GM12878 (cell line): ENCODE measurements around the gene SCUBE2. TPM values are rescaled to one million over a fixed set of nuclear protein-coding genes. Genes with fewer than 3 reads are reported as not detected.

Source experiments
- ATAC-seq: fragments of 200-7000 bp; cut with Tn5 transposase; 3 replicates; pipeline ENCODE4 v1.9.1; 2020; ENCODE audit warnings: mild to moderate bottlenecking, moderate library complexity
- BruUV-seq: library from RNA; stranded (reverse); fragments of 400-500 nt; replicated peaks from 2 replicates; lab custom pipeline; 2021; lab: Mats Ljungman, UMichigan
- CTCF ChIA-PET: fragments of 300-600 bp; sonication (Branson Sonifier 250); formaldehyde crosslinking; extraction: SDS; loops from one replicate; lab custom pipeline; 2021; ENCODE audit warnings: inconsistent platforms; lab: Yijun Ruan, JAX
- POLR2A ChIA-PET: fragments of 350-600 bp; formaldehyde crosslinking; extraction: SDS; loops from one replicate; lab custom pipeline; 2021; ENCODE audit warnings: inconsistent platforms; lab: Charles Lee
- RAD21 ChIA-PET: fragments of 300-600 bp; sonication (Branson Sonifier 250); formaldehyde crosslinking; loops from one replicate; lab custom pipeline; 2023; ENCODE audit warnings: antibody characterized with exemption; ENCODE audit not compliant: unreplicated experiment; lab: Charles Lee
- SMC1A ChIA-PET: fragments of 300-600 bp; sonication (Branson Sonifier 250); formaldehyde crosslinking; loops from one replicate; lab custom pipeline; 2023; ENCODE audit not compliant: unreplicated experiment, uncharacterized antibody; lab: Charles Lee
- DNase-seq: peaks from one replicate; pipeline ENCODE4 v3.0.0-alpha.2; 2011; ENCODE audit warnings: low read depth, low spot score
- FAIRE-seq: peaks from 3 replicates; lab custom pipeline; 2011; peaks lifted over from hg19 to GRCh38; lab: Jason Lieb, UNC
- H2AFZ ChIP-seq: 2 replicates; pipeline ENCODE4 v1.6.0; 2011; ENCODE audit warnings: low read depth, low read length, control low read depth; ENCODE audit not compliant: control insufficient read depth
- H3K27ac ChIP-seq: 2 replicates; pipeline ENCODE4 v1.5.1; 2011; ENCODE audit warnings: control low read depth; ENCODE audit not compliant: control insufficient read depth, insufficient read depth
- H3K27me3 ChIP-seq, 2 experiments: replicated peaks in 1 of 2; 2 replicates each; pipeline versions ENCODE4 v1.6.0 to v1.6.1; 2011; ENCODE audit warnings: low read length in 1 of 2; ENCODE audit not compliant: control insufficient read depth in 2 of 2, insufficient read depth in 2 of 2
- H3K36me3 ChIP-seq, 2 experiments: 2 replicates each; pipeline ENCODE4 v1.5.1; 2011; ENCODE audit warnings: low read length in 1 of 2; ENCODE audit not compliant: control insufficient read depth in 2 of 2, insufficient read depth in 2 of 2
- H3K4me1 ChIP-seq: 2 replicates; pipeline ENCODE4 v1.6.1; 2011; ENCODE audit warnings: mild to moderate bottlenecking, low read length, moderate library complexity, mixed read lengths; ENCODE audit not compliant: control insufficient read depth, insufficient read depth
- H3K4me2 ChIP-seq: 2 replicates; pipeline ENCODE4 v1.6.0; 2011; ENCODE audit warnings: control low read depth; ENCODE audit not compliant: control insufficient read depth, insufficient read depth
- H3K4me3 ChIP-seq: fragments of 200-600 bp; sonication (generic); 2 replicates; pipeline ENCODE4 v1.5.1; 2016
- H3K79me2 ChIP-seq: 2 replicates; pipeline ENCODE4 v1.6.0; 2011; ENCODE audit warnings: low read length; ENCODE audit not compliant: control insufficient read depth, insufficient read depth
- H3K9ac ChIP-seq: 2 replicates; pipeline ENCODE4 v1.8.0; 2011; ENCODE audit warnings: low read length, control low read depth, mixed read lengths; ENCODE audit not compliant: control insufficient read depth, insufficient read depth
- H3K9me3 ChIP-seq: replicated peaks from 3 replicates; pipeline ENCODE4 v1.5.1; 2011; ENCODE audit warnings: mild to moderate bottlenecking, low read length; ENCODE audit not compliant: control insufficient read depth, insufficient read depth
- H4K20me1 ChIP-seq: 2 replicates; pipeline ENCODE4 v1.6.0; 2011; ENCODE audit not compliant: control insufficient read depth, insufficient read depth
- CBX3 ChIP-seq: fragments of 200-600 bp; sonication (generic); IDR thresholded peaks from 2 replicates; pipeline ENCODE4 v1.6.1; 2016; ENCODE audit warnings: low read depth, borderline replicate concordance
- EZH2 ChIP-seq: IDR thresholded peaks from 2 replicates; pipeline ENCODE4 v1.6.1; 2012; ENCODE audit warnings: low read depth, mild to moderate bottlenecking, control low read depth, inconsistent platforms, low read length, borderline replicate concordance; ENCODE audit not compliant: control insufficient read depth
- FOXM1 ChIP-seq: IDR thresholded peaks from 2 replicates; pipeline ENCODE4 v1.6.1; 2012; ENCODE audit warnings: low read depth, mild to moderate bottlenecking, inconsistent platforms, low read length, moderate library complexity
- SMC3 ChIP-seq: IDR thresholded peaks from 2 replicates; pipeline ENCODE4 v1.6.1; 2011; ENCODE audit warnings: low read length, improper control_type of control experiment, borderline replicate concordance
- TARDBP ChIP-seq: IDR thresholded peaks from 2 replicates; pipeline ENCODE4 v1.6.1; 2016; ENCODE audit warnings: borderline replicate concordance
- ZZZ3 ChIP-seq: IDR thresholded peaks from 2 replicates; pipeline ENCODE4 v1.6.1; 2011; ENCODE audit warnings: low read depth; ENCODE audit not compliant: control insufficient read depth, insufficient read length
- WGBS: methylation state at CpG from one replicate; pipeline ENCODE4 v1.1.6; 2016; ENCODE audit warnings: low lambda C conversion rate; ENCODE audit not compliant: insufficient replicate concordance, insufficient coverage; ENCODE audit errors: missing lambda C conversion rate; 5-methylcytosine and 5-hydroxymethylcytosine counted together
- in situ Hi-C: fragments of 300-500 bp; cut with MboI; formaldehyde crosslinking; loops from 9 replicates; pipeline ENCODE4 v1.14.3; 2018; ENCODE audit warnings: mixed read lengths
- intact Hi-C: fragments of 100-400 bp; cut with micrococcal nuclease; formaldehyde crosslinking; loops from one replicate; pipeline ENCODE4 v1.14.2; 2022; ENCODE audit not compliant: unreplicated experiment
- polyA plus RNA-seq, 11 experiments: library from polyadenylated mRNA; depleted of rRNA in 4 of 11; unstranded in 6 of 11; stranded (reverse) in 5 of 11; fragments of >200 nt; fragmentation: Nextera tagmentation in 4 of 11; fragmentation: Illumina TruSeq in 1 of 11; extraction: Ambion mirVana in 4 of 11; extraction: Trizol in 1 of 11; gene quantifications; 1 replicate in 1 of 11; 2 replicates in 10 of 11; pipeline versions ENCODE4 v1.2.1 to v1.2.3, GENCODE V29; 2011 to 2016; ENCODE audit warnings: inconsistent platforms in 2 of 11, missing spikeins in 2 of 11, low read depth in 1 of 11
- total RNA-seq, 4 experiments: library from RNA; depleted of rRNA in 3 of 4; stranded (reverse); fragments of >200 nt in 3 of 4; fragmentation: Illumina TruSeq in 1 of 4; extraction: Trizol in 1 of 4; gene quantifications; 2 replicates each; pipeline versions ENCODE4 v1.2.1 to v1.2.3, GENCODE V29; 2013 to 2021
- TF ChIP-seq, protein P1 (sequence below): fragments of 450-650 bp; formaldehyde crosslinking; IDR thresholded peaks from 2 replicates; pipeline ENCODE4 v1.4.0; 2020; ENCODE audit warnings: mild to moderate bottlenecking, moderate library complexity
- TF ChIP-seq, protein P2 (sequence below): IDR thresholded peaks from 2 replicates; pipeline ENCODE4 v1.6.1; 2011; ENCODE audit warnings: low read depth, mild to moderate bottlenecking, low read length, moderate library complexity, borderline replicate concordance; ENCODE audit errors: extremely low read depth
- TF ChIP-seq, protein P3 (sequence below): fragments of 450-650 bp; IDR thresholded peaks from 2 replicates; pipeline ENCODE4 v1.6.1; 2017; ENCODE audit warnings: low read depth, mild to moderate bottlenecking, moderate library complexity

Gene SCUBE2
- total and polyA plus RNA-seq, 10 of the 15 experiments (the other 5 are each of a cell fraction or from before 2014, with no cell fraction given), result 0.12 to 0.56 (median 0.31) TPM; not detected in 2

DNA sequence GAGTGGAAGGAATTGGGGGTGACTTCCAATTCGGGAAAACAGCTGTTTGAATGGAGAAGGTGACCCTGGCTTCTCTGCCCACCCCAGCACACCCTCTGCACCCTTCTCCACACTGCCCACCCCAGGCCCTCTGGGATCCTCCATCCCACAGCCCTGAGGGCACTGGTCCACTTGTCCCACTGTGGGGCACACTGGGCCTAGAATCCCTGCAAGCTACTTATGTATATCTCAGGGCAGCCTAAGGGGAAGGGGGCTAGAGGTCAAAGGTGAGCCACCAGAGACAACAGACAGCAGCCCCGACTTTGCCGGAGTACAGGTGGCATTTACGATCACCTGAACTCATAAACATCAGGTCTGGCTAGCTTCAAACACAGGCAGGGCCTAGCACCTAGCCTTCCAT is 673 bp upstream of the SCUBE2 start:
- DNase-seq (no peak), FAIRE-seq (no peak), ATAC-seq (no peak)
- no TSS peak for BruUV-seq
- in situ Hi-C loops (no loop called here), intact Hi-C loops (loop anchor here (10.0 kb wide), 1 partner anchor 77 kb away; no protein-coding TSS in a partner anchor)
- H3K4me2 ChIP-seq, result no peak overlapping the region
- SMC1A ChIA-PET, result interaction anchor here (0.9 to 4.7 kb wide), 6 partner anchors 15 to 658 kb away, joined by 3 to 48 read pairs (median 5); no protein-coding TSS in a partner anchor
- peaks cover 13 to 26% of the 10 kb centered on the region in 2 experiments for H3K27me3 ChIP-seq
- WGBS, result 72% methylated on average over 4 of the region's 4 CpGs
- H4K20me1 ChIP-seq, result no peaks in the 10 kb centered on the region
- H3K4me3 ChIP-seq, result no peak overlapping the region
- RAD21 ChIA-PET, result interaction anchor here (1.4 to 1.8 kb wide), 2 partner anchors 21 to 46 kb away, joined by 5 to 7 read pairs; no protein-coding TSS in a partner anchor
- CTCF ChIA-PET, result interaction anchor here (0.6 to 7.8 kb wide), 4 partner anchors 44 to 193 kb away, joined by 3 to 107 read pairs (median 10); no protein-coding TSS in a partner anchor
- no peaks in the 10 kb centered on the region for H3K79me2 ChIP-seq
- no peaks in the 10 kb centered on the region for H3K4me1 ChIP-seq
- H3K9me3 ChIP-seq, result no peaks in the 10 kb centered on the region
- H2AFZ ChIP-seq, result no peak overlapping the region
- no peak overlapping the region for H3K9ac ChIP-seq
- POLR2A ChIA-PET, result no interaction called here
- no peak for TF ChIP-seq FOXM1
- H3K36me3 ChIP-seq, result no peaks in the 10 kb centered on the region
- no peak overlapping the region for H3K27ac ChIP-seq

DNA sequence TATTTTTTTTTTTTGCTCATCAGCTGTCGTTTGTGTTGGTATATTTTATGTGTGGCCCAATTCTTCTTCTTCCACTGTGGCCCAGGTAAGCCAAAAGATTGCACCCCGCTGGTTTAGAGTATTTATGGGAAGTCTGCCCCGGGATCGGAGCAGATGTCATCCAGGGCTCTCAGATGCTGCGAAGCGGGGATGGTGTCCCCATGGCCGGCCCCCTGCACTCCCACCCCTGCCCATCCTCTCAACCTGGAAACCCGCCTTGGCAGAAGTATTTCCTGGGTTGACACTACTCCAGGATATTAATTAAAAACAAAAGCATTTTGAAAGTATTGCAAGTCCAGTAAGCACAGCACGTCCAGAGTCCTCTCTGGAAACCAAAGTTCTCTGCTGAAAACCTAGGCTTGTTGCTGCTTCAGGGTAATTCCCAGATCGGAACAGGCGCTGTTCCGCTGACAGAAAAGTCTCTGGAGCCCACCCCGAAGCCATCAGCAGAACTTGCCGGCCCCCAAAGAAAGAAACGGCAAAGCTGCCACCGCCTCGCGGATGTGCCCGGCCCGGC is 833 bp downstream of the SCUBE2 start:
- Histone ChIP-seq H3K27me3 (peaks cover 13 to 26% of the 10 kb centered on the region in 2 experiments), H3K9ac (no peak overlapping the region), H3K27ac (no peak overlapping the region), H3K4me2 (0 out of 2 replicates have a peak overlapping the region, but pooled peaks have one; percentile 17), H3K36me3 (no peaks in the 10 kb centered on the region), H4K20me1 (no peaks in the 10 kb centered on the region), H3K79me2 (no peaks in the 10 kb centered on the region), H3K4me3 (no peak overlapping the region), H3K4me1 (no peaks in the 10 kb centered on the region), H3K9me3 (no peaks in the 10 kb centered on the region), H2AFZ (no peak overlapping the region)
- BruUV-seq, result no TSS peak
- ATAC-seq, result no peak
- ChIA-PET RAD21 (interaction anchor here (1.1 to 1.4 kb wide), 2 partner anchors 47 to 75 kb away, joined by 3 to 4 read pairs; no protein-coding TSS in a partner anchor), CTCF (interaction anchor here (0.8 to 1.7 kb wide), 3 partner anchors 22 to 75 kb away, joined by 3 to 6 read pairs (median 3); no protein-coding TSS in a partner anchor), SMC1A (no interaction called here), POLR2A (no interaction called here)
- intact Hi-C loops (loop anchor here (10.0 kb wide), 1 partner anchor 76 kb away; no protein-coding TSS in a partner anchor), in situ Hi-C loops (no loop called here)
- DNase-seq, result no peak
- WGBS, result 43% methylated on average over 20 of the region's 20 CpGs
- FAIRE-seq, result no peak
- TF ChIP-seq ZZZ3 (no peak), CBX3 (no peak), EZH2 (0 out of 2 replicates have a peak, but pooled peaks have one; percentile 16), SMC3 (no peak), TARDBP (no peak)
- TF ChIP-seq, protein P1, sequence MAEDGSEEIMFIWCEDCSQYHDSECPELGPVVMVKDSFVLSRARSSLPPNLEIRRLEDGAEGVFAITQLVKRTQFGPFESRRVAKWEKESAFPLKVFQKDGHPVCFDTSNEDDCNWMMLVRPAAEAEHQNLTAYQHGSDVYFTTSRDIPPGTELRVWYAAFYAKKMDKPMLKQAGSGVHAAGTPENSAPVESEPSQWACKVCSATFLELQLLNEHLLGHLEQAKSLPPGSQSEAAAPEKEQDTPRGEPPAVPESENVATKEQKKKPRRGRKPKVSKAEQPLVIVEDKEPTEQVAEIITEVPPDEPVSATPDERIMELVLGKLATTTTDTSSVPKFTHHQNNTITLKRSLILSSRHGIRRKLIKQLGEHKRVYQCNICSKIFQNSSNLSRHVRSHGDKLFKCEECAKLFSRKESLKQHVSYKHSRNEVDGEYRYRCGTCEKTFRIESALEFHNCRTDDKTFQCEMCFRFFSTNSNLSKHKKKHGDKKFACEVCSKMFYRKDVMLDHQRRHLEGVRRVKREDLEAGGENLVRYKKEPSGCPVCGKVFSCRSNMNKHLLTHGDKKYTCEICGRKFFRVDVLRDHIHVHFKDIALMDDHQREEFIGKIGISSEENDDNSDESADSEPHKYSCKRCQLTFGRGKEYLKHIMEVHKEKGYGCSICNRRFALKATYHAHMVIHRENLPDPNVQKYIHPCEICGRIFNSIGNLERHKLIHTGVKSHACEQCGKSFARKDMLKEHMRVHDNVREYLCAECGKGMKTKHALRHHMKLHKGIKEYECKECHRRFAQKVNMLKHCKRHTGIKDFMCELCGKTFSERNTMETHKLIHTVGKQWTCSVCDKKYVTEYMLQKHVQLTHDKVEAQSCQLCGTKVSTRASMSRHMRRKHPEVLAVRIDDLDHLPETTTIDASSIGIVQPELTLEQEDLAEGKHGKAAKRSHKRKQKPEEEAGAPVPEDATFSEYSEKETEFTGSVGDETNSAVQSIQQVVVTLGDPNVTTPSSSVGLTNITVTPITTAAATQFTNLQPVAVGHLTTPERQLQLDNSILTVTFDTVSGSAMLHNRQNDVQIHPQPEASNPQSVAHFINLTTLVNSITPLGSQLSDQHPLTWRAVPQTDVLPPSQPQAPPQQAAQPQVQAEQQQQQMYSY (CRISPR knock-in tag), result no peak
- TF ChIP-seq, protein P2, sequence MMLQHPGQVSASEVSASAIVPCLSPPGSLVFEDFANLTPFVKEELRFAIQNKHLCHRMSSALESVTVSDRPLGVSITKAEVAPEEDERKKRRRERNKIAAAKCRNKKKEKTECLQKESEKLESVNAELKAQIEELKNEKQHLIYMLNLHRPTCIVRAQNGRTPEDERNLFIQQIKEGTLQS, result no peak
- TF ChIP-seq, protein P3, sequence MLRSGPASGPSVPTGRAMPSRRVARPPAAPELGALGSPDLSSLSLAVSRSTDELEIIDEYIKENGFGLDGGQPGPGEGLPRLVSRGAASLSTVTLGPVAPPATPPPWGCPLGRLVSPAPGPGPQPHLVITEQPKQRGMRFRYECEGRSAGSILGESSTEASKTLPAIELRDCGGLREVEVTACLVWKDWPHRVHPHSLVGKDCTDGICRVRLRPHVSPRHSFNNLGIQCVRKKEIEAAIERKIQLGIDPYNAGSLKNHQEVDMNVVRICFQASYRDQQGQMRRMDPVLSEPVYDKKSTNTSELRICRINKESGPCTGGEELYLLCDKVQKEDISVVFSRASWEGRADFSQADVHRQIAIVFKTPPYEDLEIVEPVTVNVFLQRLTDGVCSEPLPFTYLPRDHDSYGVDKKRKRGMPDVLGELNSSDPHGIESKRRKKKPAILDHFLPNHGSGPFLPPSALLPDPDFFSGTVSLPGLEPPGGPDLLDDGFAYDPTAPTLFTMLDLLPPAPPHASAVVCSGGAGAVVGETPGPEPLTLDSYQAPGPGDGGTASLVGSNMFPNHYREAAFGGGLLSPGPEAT, result no peak
